B cell (primary cell): ENCODE measurements around the gene TINAG.

Source experiments
- EZH2 ChIP-seq: IDR thresholded peaks from 2 replicates; pipeline ENCODE4 v1.6.1; 2012; ENCODE audit warnings: borderline replicate concordance, low read depth, mild to moderate bottlenecking, moderate library complexity, low read length; ENCODE audit not compliant: insufficient read depth, poor library complexity, severe bottlenecking
- TF ChIP-seq, protein P1 (sequence below): fragments of 200-600 bp; IDR thresholded peaks from one replicate; pipeline ENCODE4 v1.8.0; 2022; ENCODE audit warnings: antibody characterized with exemption, mild to moderate bottlenecking

DNA sequence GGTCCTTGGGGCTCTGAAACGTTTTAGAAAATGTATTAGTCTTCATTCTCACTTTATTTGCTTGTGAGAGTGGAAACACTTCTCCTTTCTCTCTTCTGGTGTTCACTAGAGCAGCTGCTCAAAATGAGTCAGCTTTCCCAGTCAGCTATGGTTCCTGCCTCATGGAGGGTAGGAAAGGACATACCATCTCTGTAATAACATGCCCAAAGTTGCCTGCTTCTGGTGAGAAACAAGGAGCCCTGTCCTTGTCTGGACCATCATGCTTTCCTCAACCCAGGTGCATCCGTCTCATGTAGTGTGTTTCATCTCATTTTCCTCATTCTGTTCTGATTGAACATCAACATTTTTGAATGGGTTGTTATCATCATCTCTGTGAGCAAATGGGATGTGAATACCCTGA, 17.1 kb upstream of the TINAG start:
- TF ChIP-seq, protein P1, sequence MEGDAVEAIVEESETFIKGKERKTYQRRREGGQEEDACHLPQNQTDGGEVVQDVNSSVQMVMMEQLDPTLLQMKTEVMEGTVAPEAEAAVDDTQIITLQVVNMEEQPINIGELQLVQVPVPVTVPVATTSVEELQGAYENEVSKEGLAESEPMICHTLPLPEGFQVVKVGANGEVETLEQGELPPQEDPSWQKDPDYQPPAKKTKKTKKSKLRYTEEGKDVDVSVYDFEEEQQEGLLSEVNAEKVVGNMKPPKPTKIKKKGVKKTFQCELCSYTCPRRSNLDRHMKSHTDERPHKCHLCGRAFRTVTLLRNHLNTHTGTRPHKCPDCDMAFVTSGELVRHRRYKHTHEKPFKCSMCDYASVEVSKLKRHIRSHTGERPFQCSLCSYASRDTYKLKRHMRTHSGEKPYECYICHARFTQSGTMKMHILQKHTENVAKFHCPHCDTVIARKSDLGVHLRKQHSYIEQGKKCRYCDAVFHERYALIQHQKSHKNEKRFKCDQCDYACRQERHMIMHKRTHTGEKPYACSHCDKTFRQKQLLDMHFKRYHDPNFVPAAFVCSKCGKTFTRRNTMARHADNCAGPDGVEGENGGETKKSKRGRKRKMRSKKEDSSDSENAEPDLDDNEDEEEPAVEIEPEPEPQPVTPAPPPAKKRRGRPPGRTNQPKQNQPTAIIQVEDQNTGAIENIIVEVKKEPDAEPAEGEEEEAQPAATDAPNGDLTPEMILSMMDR: no peak
- no peak for TF ChIP-seq EZH2
